Cardiac muscle cell (in vitro differentiated cells and primary cell): ENCODE results near the gene PFKFB4. TPM values are rescaled to one million over a fixed set of nuclear protein-coding genes. Genes with fewer than 3 reads are reported as not detected.

Source experiments
- DNase-seq, 2 donors: peaks; one replicate each; pipeline versions ENCODE4 v3.0.0 to v3.0.0-alpha.2; 2010 to 2017; ENCODE audit warnings: low read depth in 1 of 2, low spot score in 1 of 2
- H3K27ac ChIP-seq: fragments of 200-600 bp; sonication (generic); 2 replicates; pipeline ENCODE4 v1.5.1; 2016
- H3K27me3 ChIP-seq: fragments of 200-600 bp; sonication (generic); 2 replicates; pipeline ENCODE4 v1.6.0; 2016; ENCODE audit warnings: control low read depth
- H3K36me3 ChIP-seq: fragments of 200-600 bp; sonication (generic); 2 replicates; pipeline ENCODE4 v1.5.1; 2016; ENCODE audit warnings: control low read depth
- H3K4me1 ChIP-seq: fragments of 200-600 bp; sonication (generic); 2 replicates; pipeline ENCODE4 v1.8.1; 2017; ENCODE audit warnings: low read depth, mild to moderate bottlenecking, mixed run types
- H3K4me3 ChIP-seq: fragments of 200-600 bp; sonication (generic); 2 replicates; pipeline ENCODE4 v1.5.1; 2016; ENCODE audit warnings: mild to moderate bottlenecking
- H3K9me3 ChIP-seq: fragments of 200-600 bp; sonication (generic); 2 replicates; pipeline ENCODE4 v1.5.1; 2017; ENCODE audit warnings: low read depth, mild to moderate bottlenecking, control low read depth
- CTCF ChIP-seq: IDR thresholded peaks from 2 replicates; pipeline ENCODE4 v1.5.1; 2012; ENCODE audit warnings: low read depth, mild to moderate bottlenecking, low read length
- polyA plus RNA-seq: library from polyadenylated mRNA; unstranded; fragments of >200 nt; fragmentation: Nextera tagmentation; extraction: Ambion mirVana; gene quantifications from 2 replicates; pipeline ENCODE4 v1.2.1, GENCODE V29; 2016
- total RNA-seq: library from RNA; depleted of rRNA; stranded (reverse); fragments of >200 nt; gene quantifications from 2 replicates; pipeline ENCODE4 v1.2.3, GENCODE V29; 2016

PFKFB4 gene
- total and polyA plus RNA-seq, 2 experiments from 2014 or later = 64.9 to 74.7 TPM

- H3K27me3 ChIP-seq = no peaks in the 10 kb centered on the region
- H3K9me3 ChIP-seq = no peaks in the 10 kb centered on the region
- H3K4me3 ChIP-seq = no peak within 1 kb of the TSS
- H3K36me3 ChIP-seq = no peaks in the 10 kb centered on the region
- peak in 1 of 2 donors; percentile 57 for DNase-seq
- H3K4me1 ChIP-seq = peaks cover 29% of the 10 kb centered on the region
- peak; percentile 33 for TF ChIP-seq CTCF
- no peak within 1 kb of the TSS for H3K27ac ChIP-seq
Measured at GRCh38 chr3:48563382-48563918, 6.8 kb upstream of the PFKFB4 start, which contains the start of gene UCN2. TSS of gene UCN2 (minus strand) at chr3:48563781. CDS start at chr3:48563124, 657 bp downstream.

- Histone ChIP-seq H3K36me3 (no peaks in the 10 kb centered on the region), H3K9me3 (no peaks in the 10 kb centered on the region), H3K27me3 (no peaks in the 10 kb centered on the region), H3K4me1 (peaks cover 35% of the 10 kb centered on the region), H3K4me3 (no peak overlapping the region), H3K27ac (peak overlapping the region; percentile 93)
- no peak for TF ChIP-seq CTCF
- DNase-seq = no peak
Measured at GRCh38 chr3:48562367-48563095, 5.9 kb upstream of the PFKFB4 start.

- peak; percentile 76 to 92 for DNase-seq
- Histone ChIP-seq H3K9me3 (no peaks in the 10 kb centered on the region), H3K4me1 (peaks cover 35% of the 10 kb centered on the region), H3K27ac (peak overlapping the region; percentile 93), H3K36me3 (no peaks in the 10 kb centered on the region), H3K27me3 (no peaks in the 10 kb centered on the region), H3K4me3 (peak overlapping the region; percentile 35)
- TF ChIP-seq CTCF = peak; percentile 46
Measured at GRCh38 chr3:48561045-48561736, 4.6 kb upstream of the PFKFB4 start.

GRCh38 chr3:48560648-48561018, 4.0 kb upstream of the PFKFB4 start:
- no peak for TF ChIP-seq CTCF
- DNase-seq = peak in 1 of 2 donors; percentile 79
- H3K4me3 ChIP-seq = peak overlapping the region; percentile 35
- no peaks in the 10 kb centered on the region for H3K9me3 ChIP-seq
- no peaks in the 10 kb centered on the region for H3K36me3 ChIP-seq
- peak overlapping the region; percentile 93 for H3K27ac ChIP-seq
- peaks cover 39% of the 10 kb centered on the region for H3K4me1 ChIP-seq
- no peaks in the 10 kb centered on the region for H3K27me3 ChIP-seq

GRCh38 chr3:48558493-48559134, 2.0 kb upstream of the PFKFB4 start:
- no peak for DNase-seq
- no peak for TF ChIP-seq CTCF
- Histone ChIP-seq H3K4me3 (no peak overlapping the region), H3K9me3 (no peaks in the 10 kb centered on the region), H3K27ac (peak overlapping the region; percentile 93), H3K36me3 (no peaks in the 10 kb centered on the region), H3K4me1 (peaks cover 57% of the 10 kb centered on the region), H3K27me3 (no peaks in the 10 kb centered on the region)
